GM10266 (cell line): ENCODE measurements around the gene TSPAN18.

Experiments used
- DNase-seq: peaks from one replicate; pipeline ENCODE4 v3.0.0; 2012; ENCODE audit errors: extremely low spot score
- TF ChIP-seq, protein P1 (sequence below): IDR thresholded peaks from 2 replicates; pipeline ENCODE4 v1.5.1; 2012; ENCODE audit warnings: mild to moderate bottlenecking, low read depth; ENCODE audit not compliant: control insufficient read depth, insufficient read depth; ENCODE audit errors: missing control alignments

Gene TSPAN18

DNA sequence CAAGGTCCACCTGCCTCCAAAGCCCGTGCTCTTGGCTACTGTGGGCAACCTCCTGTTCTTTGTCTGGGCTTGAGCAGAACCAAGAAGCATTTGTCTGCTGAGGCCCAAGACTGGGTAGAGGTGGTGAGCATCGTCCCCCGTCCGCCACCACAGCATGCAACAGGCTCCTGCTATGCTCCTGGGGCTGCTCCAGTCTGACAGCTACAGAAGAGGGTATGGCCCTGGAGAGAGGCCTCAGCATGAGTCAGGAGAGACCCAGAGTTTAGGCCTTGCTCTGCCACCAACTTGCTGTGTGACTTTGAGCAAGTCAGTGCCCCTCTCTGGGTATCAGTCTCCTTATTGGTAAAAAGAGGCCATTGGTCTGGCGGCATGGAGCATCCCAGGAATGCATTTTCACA, 132.8 kb downstream of the TSPAN18 start:
- DNase-seq = no peak
- TF ChIP-seq, protein P1, sequence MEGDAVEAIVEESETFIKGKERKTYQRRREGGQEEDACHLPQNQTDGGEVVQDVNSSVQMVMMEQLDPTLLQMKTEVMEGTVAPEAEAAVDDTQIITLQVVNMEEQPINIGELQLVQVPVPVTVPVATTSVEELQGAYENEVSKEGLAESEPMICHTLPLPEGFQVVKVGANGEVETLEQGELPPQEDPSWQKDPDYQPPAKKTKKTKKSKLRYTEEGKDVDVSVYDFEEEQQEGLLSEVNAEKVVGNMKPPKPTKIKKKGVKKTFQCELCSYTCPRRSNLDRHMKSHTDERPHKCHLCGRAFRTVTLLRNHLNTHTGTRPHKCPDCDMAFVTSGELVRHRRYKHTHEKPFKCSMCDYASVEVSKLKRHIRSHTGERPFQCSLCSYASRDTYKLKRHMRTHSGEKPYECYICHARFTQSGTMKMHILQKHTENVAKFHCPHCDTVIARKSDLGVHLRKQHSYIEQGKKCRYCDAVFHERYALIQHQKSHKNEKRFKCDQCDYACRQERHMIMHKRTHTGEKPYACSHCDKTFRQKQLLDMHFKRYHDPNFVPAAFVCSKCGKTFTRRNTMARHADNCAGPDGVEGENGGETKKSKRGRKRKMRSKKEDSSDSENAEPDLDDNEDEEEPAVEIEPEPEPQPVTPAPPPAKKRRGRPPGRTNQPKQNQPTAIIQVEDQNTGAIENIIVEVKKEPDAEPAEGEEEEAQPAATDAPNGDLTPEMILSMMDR = no peak

DNA sequence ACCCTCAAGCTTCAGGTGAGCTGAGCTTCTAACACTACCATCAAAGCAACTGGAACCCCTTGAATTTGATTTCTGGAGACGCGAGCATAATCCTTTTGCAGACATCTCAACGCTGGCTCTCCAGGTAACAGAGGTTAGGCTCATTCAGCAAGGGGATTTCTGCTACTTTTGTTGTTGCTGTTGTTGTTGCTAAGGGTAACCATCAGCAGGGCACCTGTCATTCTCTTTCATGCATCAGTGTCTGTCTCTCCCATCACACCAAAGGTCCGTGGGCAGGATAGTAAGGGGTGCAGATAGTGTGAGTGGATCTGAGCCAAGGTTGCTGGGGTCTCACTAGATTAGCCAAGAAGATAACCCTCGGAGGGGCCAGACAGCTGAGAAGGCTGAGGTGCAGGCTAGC, 133.6 kb downstream of the TSPAN18 start:
- TF ChIP-seq, protein P1 = no peak
- no peak for DNase-seq

GRCh38 chr11:44861849-44862557, 135.2 kb downstream of the TSPAN18 start:
- peak; percentile 90 for DNase-seq
- TF ChIP-seq, protein P1 = no peak

DNA sequence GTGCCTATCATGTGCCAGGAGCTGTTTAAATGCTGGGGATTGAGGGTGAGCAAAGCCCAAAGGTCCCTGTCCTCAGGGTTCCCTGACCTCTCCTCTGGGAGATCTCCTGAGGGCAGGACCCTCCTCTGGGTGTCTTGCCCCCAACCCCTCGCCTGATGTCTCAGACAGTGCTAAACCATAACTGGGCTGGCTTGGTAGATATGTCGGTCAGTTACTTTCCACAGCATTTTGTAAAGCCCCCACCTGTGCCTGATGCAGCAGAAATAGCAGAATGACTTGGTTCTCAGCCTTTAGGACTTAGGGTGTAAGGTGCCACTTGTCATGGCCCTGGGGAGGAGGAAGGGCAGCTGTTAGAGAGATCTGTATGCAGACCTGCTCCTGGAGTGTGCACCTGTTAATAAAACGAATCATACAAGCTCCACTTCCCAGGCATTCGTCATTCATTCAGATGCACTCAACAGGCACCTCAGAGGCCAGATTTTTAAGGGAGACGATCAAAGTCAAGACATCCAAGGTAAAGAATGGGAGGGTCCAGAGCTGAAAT, 135.9 kb downstream of the TSPAN18 start:
- DNase-seq = no peak
- TF ChIP-seq, protein P1 = no peak

- no peak for DNase-seq
These were observed 136.5 kb downstream of the TSPAN18 start for GRCh38 chr11:44863231-44863630.

GRCh38 chr11:44865866-44866272, 139.1 kb downstream of the TSPAN18 start:
- no peak for DNase-seq
- TF ChIP-seq, protein P1 = no peak

More at GRCh38 chr11:44863231-44863630, 136.5 kb downstream of the TSPAN18 start:
- TF ChIP-seq, protein P1 = no peak

GRCh38 chr11:44866286-44866685, 139.5 kb downstream of the TSPAN18 start:
- DNase-seq = no peak

More at GRCh38 chr11:44866286-44866685, 139.5 kb downstream of the TSPAN18 start:
- TF ChIP-seq, protein P1 = no peak
